K562 (cell line): ENCODE data around the gene FASTK. TPM values are rescaled to one million over a fixed set of nuclear protein-coding genes. Genes with fewer than 3 reads are reported as not detected.

Source experiments
- ATAC-seq: fragments of 200-7000 bp; cut with Tn5 transposase; 3 replicates; pipeline ENCODE4 v1.9.1; 2020; ENCODE audit warnings: moderate library complexity
- BruUV-seq: library from RNA; stranded (reverse); fragments of 400-500 nt; replicated peaks from 2 replicates; lab custom pipeline; 2021; lab: Mats Ljungman, UMichigan
- CTCF ChIA-PET: fragments of 300-600 bp; formaldehyde crosslinking; extraction: SDS; loops from one replicate; lab custom pipeline; 2021; ENCODE audit warnings: low intra/inter-chr PET ratio; lab: Yijun Ruan, JAX
- POLR2A ChIA-PET: fragments of 300-600, 350-650 bp; sonication (Branson Sonifier 250); formaldehyde crosslinking; extraction: SDS; loops from one replicate; lab custom pipeline; 2021; ENCODE audit warnings: antibody characterized with exemption, inconsistent platforms; lab: Yijun Ruan, JAX
- DNase-seq, 4 experiments: peaks; one replicate each; pipeline versions ENCODE4 v3.0.0 to v3.0.0-alpha.2; 2011 to 2018; ENCODE audit warnings: low spot score in 3 of 4, mixed read lengths in 3 of 4; ENCODE audit errors: extremely low read depth in 1 of 4
- FAIRE-seq: peaks from 2 replicates; lab custom pipeline; 2011; peaks lifted over from hg19 to GRCh38; lab: Jason Lieb, UNC
- H2AFZ ChIP-seq: 2 replicates; pipeline ENCODE4 v1.6.0; 2011; ENCODE audit warnings: low read depth, low read length, control low read depth, inconsistent platforms
- H3K27ac ChIP-seq: fragments of 200-600 bp; 3 replicates; pipeline ENCODE4 v1.8.0; 2011; ENCODE audit warnings: low read depth, mild to moderate bottlenecking, control low read depth, inconsistent platforms, low read length, moderate library complexity, mixed read lengths; ENCODE audit errors: extremely low read depth
- H3K27me3 ChIP-seq, 2 experiments: fragments of 300-600 bp in 1 of 2; 2 replicates in 1 of 2; 3 replicates in 1 of 2; pipeline versions ENCODE4 v1.6.0 to v1.8.0; 2011; ENCODE audit warnings: inconsistent platforms in 2 of 2, low read length in 2 of 2, mild to moderate bottlenecking in 1 of 2, mixed read lengths in 1 of 2, moderate library complexity in 1 of 2; ENCODE audit not compliant: control insufficient read depth in 2 of 2, insufficient read depth in 2 of 2
- H3K36me3 ChIP-seq: fragments of 300-600 bp; 3 replicates; pipeline ENCODE4 v1.8.0; 2011; ENCODE audit warnings: mild to moderate bottlenecking, low read length, inconsistent platforms; ENCODE audit not compliant: control insufficient read depth, insufficient read depth
- H3K4me1 ChIP-seq, 2 experiments: fragments of 200-600 bp in 1 of 2; replicated peaks in 1 of 2; 2 replicates in 1 of 2; 3 replicates in 1 of 2; pipeline versions ENCODE4 v1.5.1 to v1.8.0; 2011; ENCODE audit warnings: inconsistent platforms in 2 of 2, low read length in 2 of 2, mild to moderate bottlenecking in 1 of 2, mixed read lengths in 1 of 2, moderate library complexity in 1 of 2; ENCODE audit not compliant: control insufficient read depth in 2 of 2, insufficient read depth in 2 of 2
- H3K4me2 ChIP-seq: 2 replicates; pipeline ENCODE4 v1.6.1; 2011; ENCODE audit warnings: low read length, control low read depth, inconsistent platforms, mixed read lengths; ENCODE audit not compliant: insufficient read depth
- H3K4me3 ChIP-seq: fragments of 200-600 bp; sonication (generic), shearing (Covaris generic); 2 replicates; pipeline ENCODE4 v1.5.1; 2016; ENCODE audit warnings: control low read depth, inconsistent platforms
- H3K79me2 ChIP-seq: fragments of 200-600 bp; 3 replicates; pipeline ENCODE4 v1.8.0; 2011; ENCODE audit warnings: low read length, inconsistent platforms; ENCODE audit not compliant: control insufficient read depth, insufficient read depth
- H3K9ac ChIP-seq, 2 experiments: 2 replicates each; pipeline versions ENCODE4 v1.6.0 to v1.6.1; 2011; ENCODE audit warnings: low read depth in 2 of 2, low read length in 2 of 2, control low read depth in 1 of 2, inconsistent platforms in 1 of 2, mild to moderate bottlenecking in 1 of 2, mixed read lengths in 1 of 2; ENCODE audit not compliant: insufficient read depth in 1 of 2
- H3K9me1 ChIP-seq: one replicate; pipeline ENCODE4 v1.6.0; 2011; ENCODE audit warnings: inconsistent platforms, mild to moderate bottlenecking, low read length, moderate library complexity; ENCODE audit not compliant: control insufficient read depth, insufficient read depth
- H3K9me3 ChIP-seq: replicated peaks from 2 replicates; pipeline ENCODE4 v1.5.1; 2011; ENCODE audit warnings: low read depth, low read length, inconsistent platforms; ENCODE audit not compliant: control insufficient read depth, insufficient read depth
- H4K20me1 ChIP-seq: replicated peaks from 2 replicates; pipeline ENCODE4 v1.6.1; 2011; ENCODE audit warnings: low read length, inconsistent platforms, mixed read lengths; ENCODE audit not compliant: control insufficient read depth, insufficient read depth
- CREB3L1 ChIP-seq: fragments of 450-650 bp; IDR thresholded peaks from 2 replicates; pipeline ENCODE4 v1.6.1; 2014; ENCODE audit warnings: low read depth, mild to moderate bottlenecking, moderate library complexity, borderline replicate concordance
- FIP1L1 ChIP-seq: fragments of 200-400 bp; formaldehyde crosslinking; IDR thresholded peaks from 2 replicates; pipeline ENCODE4 v1.6.1; 2018; ENCODE audit warnings: mild to moderate bottlenecking, low read depth, low read length; ENCODE audit not compliant: poor library complexity, severe bottlenecking
- KAT7 ChIP-seq: sonication (generic); formaldehyde crosslinking; IDR thresholded peaks from 2 replicates; pipeline ENCODE4 v1.8.0; 2022; ENCODE audit warnings: missing genetic modification reagents, mild to moderate bottlenecking, borderline replicate concordance
- MAX ChIP-seq: sonication (generic); formaldehyde crosslinking; IDR thresholded peaks from 2 replicates; pipeline ENCODE4 v1.9.0; 2022; ENCODE audit warnings: mild to moderate bottlenecking, missing genetic modification reagents
- SUPT5H ChIP-seq: fragments of 450-650 bp; IDR thresholded peaks from 2 replicates; pipeline ENCODE4 v1.6.1; 2016
- ZNF239 ChIP-seq: fragments of 250-450 bp; sonication (Bioruptor Pico); IDR thresholded peaks from 2 replicates; pipeline ENCODE4 v1.4.0; 2020; ENCODE audit warnings: mild to moderate bottlenecking
- WGBS: fragments of 100-300 bp; shearing (Covaris generic); methylation state at CpG from one replicate; pipeline ENCODE4 v1.1.6; 2016; ENCODE audit warnings: low coverage, mixed read lengths; ENCODE audit not compliant: insufficient coverage; ENCODE audit errors: missing lambda C conversion rate; 5-methylcytosine and 5-hydroxymethylcytosine counted together
- in situ Hi-C: fragments of 300-500 bp; cut with MboI; formaldehyde crosslinking; loops from 4 replicates; pipeline ENCODE4 v1.15.0; 2018; ENCODE audit warnings: inconsistent platforms, mixed read lengths
- intact Hi-C: fragments of 100-400 bp; cut with micrococcal nuclease; formaldehyde crosslinking; loops from 2 replicates; pipeline ENCODE4 v1.14.2; 2022
- polyA plus RNA-seq, 8 experiments: library from polyadenylated mRNA; depleted of rRNA in 4 of 8; stranded (reverse) in 5 of 8; unstranded in 3 of 8; fragments of >200 nt; fragmentation: Nextera tagmentation in 2 of 8; fragmentation: Illumina TruSeq in 1 of 8; extraction: Ambion mirVana in 2 of 8; extraction: Trizol in 1 of 8; gene quantifications; 2 replicates each; pipeline versions ENCODE4 v1.2.1 to v1.2.3, GENCODE V29; 2011 to 2014; ENCODE audit warnings: inconsistent platforms in 1 of 8, missing spikeins in 1 of 8
- total RNA-seq, 7 experiments: library from RNA; depleted of rRNA in 6 of 7; stranded (reverse); fragments of >200 nt in 6 of 7; fragmentation: Illumina TruSeq in 2 of 7; extraction: Trizol in 2 of 7; gene quantifications; 2 replicates each; pipeline versions ENCODE4 v1.2.1 to v1.2.3, GENCODE V29; 2011 to 2021; ENCODE audit warnings: low replicate concordance in 1 of 7
- TF ChIP-seq, protein P1 (sequence below): fragments of 450-650 bp; IDR thresholded peaks from 2 replicates; pipeline ENCODE4 v1.6.1; 2016; ENCODE audit warnings: mild to moderate bottlenecking

FASTK gene
- total and polyA plus RNA-seq, 9 of the 15 experiments (the other 6 are each of a cell fraction or from before 2014, with no cell fraction given) = 0.51 to 150 (median 48.2) TPM

DNA sequence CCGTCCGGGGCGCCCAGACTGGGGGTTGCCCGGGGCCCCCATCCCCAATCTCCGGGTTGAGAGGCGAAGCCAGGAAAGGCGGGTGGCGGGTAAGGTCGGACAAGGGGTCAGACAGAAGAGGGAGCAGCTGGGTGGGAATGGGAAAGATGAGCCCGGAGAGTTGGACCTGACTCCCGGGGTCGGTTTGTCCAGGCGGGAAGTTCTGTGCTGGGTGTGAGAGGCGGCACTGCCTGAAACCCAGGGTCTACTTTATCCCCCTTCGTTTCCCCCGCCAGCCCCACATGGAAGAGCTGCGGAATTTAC, 20.5 kb downstream of the FASTK start (continued):
- TF ChIP-seq MAX (0 out of 2 replicates have a peak, but pooled peaks have one; percentile 38), KAT7 (0 out of 2 replicates have a peak, but pooled peaks have one; percentile 8)
- TF ChIP-seq, protein P1, sequence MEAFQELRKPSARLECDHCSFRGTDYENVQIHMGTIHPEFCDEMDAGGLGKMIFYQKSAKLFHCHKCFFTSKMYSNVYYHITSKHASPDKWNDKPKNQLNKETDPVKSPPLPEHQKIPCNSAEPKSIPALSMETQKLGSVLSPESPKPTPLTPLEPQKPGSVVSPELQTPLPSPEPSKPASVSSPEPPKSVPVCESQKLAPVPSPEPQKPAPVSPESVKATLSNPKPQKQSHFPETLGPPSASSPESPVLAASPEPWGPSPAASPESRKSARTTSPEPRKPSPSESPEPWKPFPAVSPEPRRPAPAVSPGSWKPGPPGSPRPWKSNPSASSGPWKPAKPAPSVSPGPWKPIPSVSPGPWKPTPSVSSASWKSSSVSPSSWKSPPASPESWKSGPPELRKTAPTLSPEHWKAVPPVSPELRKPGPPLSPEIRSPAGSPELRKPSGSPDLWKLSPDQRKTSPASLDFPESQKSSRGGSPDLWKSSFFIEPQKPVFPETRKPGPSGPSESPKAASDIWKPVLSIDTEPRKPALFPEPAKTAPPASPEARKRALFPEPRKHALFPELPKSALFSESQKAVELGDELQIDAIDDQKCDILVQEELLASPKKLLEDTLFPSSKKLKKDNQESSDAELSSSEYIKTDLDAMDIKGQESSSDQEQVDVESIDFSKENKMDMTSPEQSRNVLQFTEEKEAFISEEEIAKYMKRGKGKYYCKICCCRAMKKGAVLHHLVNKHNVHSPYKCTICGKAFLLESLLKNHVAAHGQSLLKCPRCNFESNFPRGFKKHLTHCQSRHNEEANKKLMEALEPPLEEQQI = no peak
- TF ChIP-seq, all 486 proteins: peak for 18

GRCh38 chr7:151059367-151060112, 21.1 kb downstream of the FASTK start, which contains the start of gene SLC4A2:
TSS of gene SLC4A2 (plus strand) at chr7:151059589. CDS start at chr7:151061988, 2,399 bp downstream.
- intact Hi-C loops (loop anchor here (1.0 to 2.0 kb wide), 2 partner anchors 49 to 51 kb away; no protein-coding TSS in a partner anchor), in situ Hi-C loops (no loop called here)
- H3K4me2 ChIP-seq = peak within 1 kb of the TSS; percentile 94
- POLR2A ChIA-PET = interaction anchor here (0.6 to 2.4 kb wide), 5 partner anchors 9 to 23 kb away, joined by 3 to 9 read pairs (median 4); partner anchors contain the start of gene FASTK
- no TSS peak for BruUV-seq
- FAIRE-seq (no peak), ATAC-seq (peak; percentile 33), DNase-seq (peak; percentile 94 to 98 (median 95))
- CTCF ChIA-PET = interaction anchor here (0.5 to 1.7 kb wide), 9 partner anchors 21 to 680 kb away, joined by 3 to 8 read pairs (median 3); partner anchors contain the start of genes ABCB8 and AGAP3
- H2AFZ ChIP-seq = peak within 1 kb of the TSS; percentile 91
- H3K27me3 ChIP-seq = no peaks in the 10 kb centered on the region
- peaks cover 10% of the 10 kb centered on the region for H4K20me1 ChIP-seq
- H3K4me1 ChIP-seq = peaks cover 57 to 79% of the 10 kb centered on the region in 2 experiments
- peaks cover 56% of the 10 kb centered on the region for H3K79me2 ChIP-seq
- 1% methylated on average over 35 of the region's 75 CpGs for WGBS
- H3K9me3 ChIP-seq = no peaks in the 10 kb centered on the region
- H3K27ac ChIP-seq = peak within 1 kb of the TSS; percentile 90
- peaks cover 22% of the 10 kb centered on the region; the same call in 2 of the 3 replicates for H3K36me3 ChIP-seq
- peak within 1 kb of the TSS; percentile 84 for H3K4me3 ChIP-seq
- peak within 1 kb of the TSS; percentile 85 to 91 for H3K9ac ChIP-seq
- H3K9me1 ChIP-seq = no peaks in the 10 kb centered on the region
- TF ChIP-seq SUPT5H = peak; percentile 79
- no peak for TF ChIP-seq FIP1L1
- no peak for TF ChIP-seq ZNF239 (CRISPR knock-in tag)
- no peak for TF ChIP-seq CREB3L1
